ENCODE measurements around the gene UGT2B10.

The UGT2B10 gene

GRCh38 chr4:68869274-68869773 is 53.5 kb downstream of the UGT2B10 start:
- in situ Hi-C loops (cut with HindIII; ENCODE audit: low sequenced_read_pairs): no loop called here

- in situ Hi-C loops (cut with HindIII; ENCODE audit: low sequenced_read_pairs): no loop called here
Observed at GRCh38 chr4:68871809-68872642, 56.2 kb downstream of the UGT2B10 start.

- in situ Hi-C loops (cut with HindIII; ENCODE audit: low sequenced_read_pairs): no loop called here
Observed at GRCh38 chr4:68872643-68873502, 57.1 kb downstream of the UGT2B10 start.

GRCh38 chr4:68874507-68874906 is 58.7 kb downstream of the UGT2B10 start:
- in situ Hi-C loops (cut with HindIII; ENCODE audit: low sequenced_read_pairs): no loop called here

- in situ Hi-C loops (cut with HindIII; ENCODE audit: low sequenced_read_pairs): no loop called here
Observed at GRCh38 chr4:68877555-68877954, 61.8 kb downstream of the UGT2B10 start.

- in situ Hi-C loops (cut with HindIII; ENCODE audit: low sequenced_read_pairs): no loop called here
Observed at GRCh38 chr4:68878048-68878447, 62.3 kb downstream of the UGT2B10 start.
